ENCODE measurements around the gene HAND1.
A peak's percentile ranks its signal among the peaks of the same experiment; 100 is the strongest.

Gene HAND1

DNA sequence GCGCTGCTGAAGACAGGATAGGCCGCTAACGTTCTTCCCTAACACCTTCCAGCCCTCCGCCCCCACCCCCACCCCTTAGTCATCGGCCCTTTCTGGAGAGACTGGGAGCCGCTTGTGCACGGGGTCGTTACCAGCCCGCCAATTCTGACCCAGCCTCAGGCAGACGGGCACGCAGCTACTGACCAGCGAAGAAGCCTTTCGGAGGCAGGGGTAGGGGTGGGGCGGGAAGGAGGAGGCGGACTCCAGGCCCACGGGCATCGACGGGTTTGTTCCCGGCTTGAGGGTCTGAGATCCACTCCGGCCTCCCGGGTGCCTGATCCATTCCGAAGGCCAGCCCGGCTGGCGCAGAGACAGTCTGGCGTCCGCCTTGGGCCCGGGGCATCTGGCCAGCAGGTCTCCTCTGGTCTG, 729 bp upstream of the HAND1 start:
- DNase-seq (ENCODE audit: low spot score): peak; percentile 61

DNA sequence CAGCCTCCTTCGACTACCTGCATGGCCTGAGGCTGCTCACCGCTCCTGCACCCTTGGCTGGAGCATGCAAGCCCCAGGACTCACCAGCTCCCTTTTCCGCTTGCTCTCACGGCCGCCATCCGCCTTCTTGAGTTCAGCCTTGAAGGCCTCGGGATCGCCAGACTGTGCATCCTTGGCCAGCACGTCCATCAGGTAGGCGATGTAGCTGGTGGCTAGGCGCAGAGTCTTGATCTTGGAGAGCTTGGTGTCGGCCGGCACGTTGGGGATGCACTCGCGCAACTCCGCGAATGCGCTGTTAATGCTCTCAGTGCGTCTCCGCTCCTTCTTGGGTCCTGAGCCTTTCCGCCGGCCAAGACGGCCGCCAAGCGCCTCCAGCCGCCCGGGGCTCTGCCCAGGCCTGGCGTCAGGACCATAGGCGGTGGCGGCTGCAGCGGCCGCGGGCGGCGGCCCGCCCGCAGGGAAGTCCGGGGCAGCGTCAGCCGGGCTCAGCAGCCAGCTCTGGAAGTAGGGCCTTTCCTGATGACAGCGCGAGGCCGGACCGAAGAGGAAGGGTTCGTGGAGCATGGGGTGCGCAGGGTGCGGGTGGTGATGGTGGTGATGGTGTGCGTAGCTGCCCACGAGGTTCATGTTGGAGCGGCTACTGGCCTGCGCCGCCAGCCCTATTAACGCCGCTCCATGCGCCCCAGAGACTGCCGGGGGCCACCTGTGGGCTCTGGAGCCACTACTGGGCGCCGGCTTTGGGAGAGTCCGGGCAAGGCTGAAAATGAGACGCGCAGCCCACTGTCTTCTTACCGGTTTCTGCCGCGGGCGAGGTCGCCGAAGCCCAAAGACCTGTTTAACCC, 424 bp downstream of the HAND1 start:
- DNase-seq (ENCODE audit: low spot score): peak; percentile 58

GRCh38 chr5:154476354-154477205, 1.4 kb downstream of the HAND1 start:
- peak; percentile 59 for DNase-seq (ENCODE audit: low spot score)

DNA sequence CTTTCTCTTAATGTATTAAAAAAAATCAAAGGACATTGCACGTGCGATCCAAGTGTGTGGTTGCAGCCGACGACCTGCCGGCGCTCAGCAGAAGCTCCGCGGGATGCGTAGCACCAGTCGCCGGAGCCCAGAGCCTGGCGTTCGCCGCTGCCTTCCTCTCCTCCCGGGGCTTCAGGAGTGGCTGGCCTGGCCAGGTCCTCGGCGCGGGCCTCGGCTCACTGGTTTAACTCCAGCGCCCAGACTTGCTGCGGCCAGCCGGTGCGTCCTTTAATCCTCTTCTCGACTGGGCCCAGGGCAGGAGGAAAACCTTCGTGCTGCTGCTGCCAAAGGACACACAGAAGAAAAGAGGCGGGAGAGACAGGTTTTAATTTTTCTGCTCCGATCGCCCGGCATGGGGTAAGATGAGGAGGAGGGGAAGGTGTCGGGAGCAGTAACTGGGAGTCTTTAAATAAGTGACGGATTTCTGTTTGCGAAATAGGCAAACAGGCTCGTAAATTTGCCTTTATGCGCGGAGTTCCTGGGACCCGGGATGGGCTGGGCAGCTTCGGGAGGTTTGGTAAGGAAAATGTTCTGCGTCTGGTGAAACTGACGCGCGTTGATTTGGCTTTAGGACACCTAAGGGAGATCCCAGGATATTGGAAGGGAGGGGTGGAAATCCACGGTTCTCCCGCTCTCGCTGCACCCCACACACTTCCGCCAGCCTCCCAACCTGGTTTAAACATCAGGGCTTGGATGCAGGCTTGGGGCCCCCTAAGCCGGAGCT, 2.3 kb downstream of the HAND1 start:
- peak; percentile 79 for DNase-seq (ENCODE audit: low spot score)

- no peak for DNase-seq (ENCODE audit: low spot score)
Measured at GRCh38 chr5:154474396-154475334, 3.4 kb downstream of the HAND1 start.

DNA sequence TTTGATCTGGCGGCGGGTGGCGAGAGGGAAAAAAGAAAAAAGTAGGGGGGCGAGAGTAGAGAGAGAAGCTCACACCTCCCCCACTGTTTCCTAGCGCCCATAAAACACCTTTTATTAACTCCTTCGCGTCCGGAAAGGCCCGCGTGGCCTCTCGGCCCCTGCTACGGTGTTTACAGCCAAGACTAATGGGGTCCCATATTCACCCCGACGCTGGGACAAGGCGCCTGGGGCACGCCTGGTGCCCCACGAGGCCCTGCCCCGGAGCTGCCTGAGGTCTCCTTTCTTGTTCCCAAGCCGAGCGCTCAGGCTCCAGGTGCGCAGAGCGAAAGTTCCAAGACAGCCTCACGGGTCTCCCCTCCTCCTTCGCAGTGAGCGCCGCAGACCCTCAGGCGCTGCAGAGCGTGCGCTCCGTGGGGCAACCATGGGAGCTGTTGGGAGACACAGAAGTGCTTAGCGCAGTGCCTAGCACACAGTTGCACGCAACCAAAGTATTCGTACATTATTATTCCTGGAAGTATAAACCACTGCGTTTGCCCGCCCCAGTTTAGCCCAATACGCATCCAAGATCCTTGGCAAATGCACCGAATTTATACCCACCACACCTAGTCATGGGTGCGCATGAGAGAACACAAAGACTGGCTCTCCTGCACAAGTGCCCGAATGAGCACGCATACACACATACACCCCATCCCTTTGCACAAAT, 4.3 kb downstream of the HAND1 start:
- DNase-seq (ENCODE audit: low spot score): peak; percentile 58

DNA sequence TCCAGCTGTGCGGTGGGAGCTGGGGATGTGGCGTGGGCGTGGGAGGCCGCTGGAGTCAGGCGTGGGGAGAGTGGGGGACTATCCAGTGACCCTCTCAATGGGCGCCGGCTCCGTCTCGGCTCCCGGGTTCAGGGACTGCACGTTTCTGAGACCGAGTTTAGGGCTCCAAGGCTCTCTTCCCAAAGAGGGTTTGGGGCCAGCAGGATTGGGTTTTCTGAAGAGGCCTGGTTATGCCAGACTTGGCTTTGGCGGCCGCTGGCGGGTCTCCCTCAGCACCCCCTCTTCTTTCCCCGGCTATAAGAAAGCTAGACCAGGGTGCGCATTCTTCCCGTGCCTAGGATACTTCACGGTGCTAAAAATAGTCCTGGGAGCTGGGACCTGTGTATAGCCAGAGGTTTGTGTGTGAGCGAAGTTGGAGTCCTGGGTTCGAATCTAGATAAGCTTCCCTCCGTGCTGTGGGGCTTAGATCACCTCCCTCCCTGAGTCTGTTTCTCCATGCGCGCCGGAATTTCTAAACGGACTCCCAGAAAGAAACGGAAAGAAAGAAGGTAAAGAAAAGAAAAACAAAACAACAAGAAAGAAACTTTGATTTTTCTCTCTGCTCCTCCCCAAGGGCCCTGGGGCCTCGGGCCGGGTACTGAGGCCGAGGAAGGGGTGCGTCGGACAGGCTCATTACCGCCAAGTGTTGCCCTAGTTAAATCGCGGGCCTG, 5.0 kb downstream of the HAND1 start:
- DNase-seq (ENCODE audit: low spot score): peak; percentile 53

- DNase-seq (ENCODE audit: low spot score): no peak
Measured at GRCh38 chr5:154470947-154471870, 6.8 kb downstream of the HAND1 start.

- no peak for DNase-seq (ENCODE audit: low spot score)
Measured at GRCh38 chr5:154470137-154470536, 7.9 kb downstream of the HAND1 start.

- peak; percentile 91 for DNase-seq (ENCODE audit: low spot score)
Measured at GRCh38 chr5:154467655-154468354, 10.2 kb downstream of the HAND1 start.

DNA sequence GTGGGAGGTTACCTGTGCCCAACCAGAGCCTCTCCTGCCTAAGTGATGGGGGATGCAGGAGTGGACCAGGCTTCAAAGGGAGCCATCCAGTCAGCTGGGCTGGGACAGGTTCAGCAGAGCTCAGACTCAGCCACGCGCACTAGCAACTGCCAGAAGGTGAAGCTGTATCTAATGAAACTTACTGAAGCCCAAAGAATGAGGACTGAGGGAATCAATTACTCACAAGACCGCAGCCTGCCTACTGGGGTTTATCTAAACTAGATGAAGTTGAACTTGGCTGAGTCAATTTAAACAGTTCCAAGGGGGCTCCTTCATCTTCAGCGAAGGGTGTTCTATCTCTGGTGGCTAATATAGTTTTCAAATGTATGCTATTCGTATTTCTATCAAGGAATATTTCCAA, 11.4 kb downstream of the HAND1 start:
- DNase-seq (ENCODE audit: low spot score): no peak

DNA sequence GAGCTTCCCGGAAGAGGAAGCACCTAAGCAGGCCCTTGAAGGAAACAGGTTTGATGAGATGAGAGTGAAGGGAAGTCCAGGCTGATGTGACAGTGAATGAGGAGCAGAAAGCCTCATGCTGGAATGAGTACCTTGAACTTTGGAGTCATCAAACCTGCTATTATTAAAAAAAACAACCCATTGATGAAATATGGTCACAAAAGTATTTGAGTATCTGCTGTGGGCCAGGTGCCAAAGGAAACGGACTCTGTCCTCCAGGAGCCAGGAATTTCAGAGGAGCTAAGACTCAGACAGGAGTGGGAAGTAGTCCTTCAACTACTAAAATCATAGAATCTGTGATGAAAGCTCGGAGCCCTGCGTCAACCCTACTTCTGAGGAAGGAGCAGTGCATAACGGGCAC, 11.9 kb downstream of the HAND1 start:
- DNase-seq (ENCODE audit: low spot score): no peak

DNA sequence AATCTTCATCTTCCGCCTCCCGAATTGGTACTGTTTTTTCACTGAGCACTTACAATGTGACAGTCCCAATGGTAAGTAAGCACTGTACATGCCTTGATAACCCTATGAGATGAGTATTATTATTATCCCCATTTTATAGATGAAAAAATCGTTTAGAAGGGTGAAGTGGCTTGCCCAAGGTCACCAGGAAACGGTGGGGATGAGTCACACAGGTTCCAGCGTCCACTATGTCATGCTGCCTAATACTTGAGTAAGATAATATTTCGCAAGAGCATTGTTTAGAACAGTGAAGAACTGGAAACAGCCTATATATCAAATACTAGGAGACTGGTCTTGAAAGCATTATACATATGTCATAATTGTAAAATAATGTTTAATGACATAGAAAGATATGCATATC, 12.9 kb downstream of the HAND1 start:
- no peak for DNase-seq (ENCODE audit: low spot score)

- DNase-seq (ENCODE audit: low spot score): no peak
Measured at GRCh38 chr5:154464438-154464837, 13.6 kb downstream of the HAND1 start.

- DNase-seq (ENCODE audit: low spot score): no peak
Measured at GRCh38 chr5:154461531-154461930, 16.5 kb downstream of the HAND1 start.

GRCh38 chr5:154460172-154460571, 17.9 kb downstream of the HAND1 start:
- no peak for DNase-seq (ENCODE audit: low spot score)

- DNase-seq (ENCODE audit: low spot score): no peak
Measured at GRCh38 chr5:154459015-154459414, 19.0 kb downstream of the HAND1 start.

GRCh38 chr5:154456540-154456939, 21.5 kb downstream of the HAND1 start:
- DNase-seq (ENCODE audit: low spot score): no peak

All from ecto neural progenitor cell (in vitro differentiated cells).